ENCODE measurements around the gene EEF1AKMT1. TPM values are rescaled to one million over a fixed set of nuclear protein-coding genes. Genes with fewer than 3 reads are reported as not detected.

Gene EEF1AKMT1
- total and polyA plus RNA-seq, 10 of the 15 experiments (the other 5 are each of a cell fraction or from before 2014, with no cell fraction given): 7.9 to 44.5 (median 11.0) TPM

DNA sequence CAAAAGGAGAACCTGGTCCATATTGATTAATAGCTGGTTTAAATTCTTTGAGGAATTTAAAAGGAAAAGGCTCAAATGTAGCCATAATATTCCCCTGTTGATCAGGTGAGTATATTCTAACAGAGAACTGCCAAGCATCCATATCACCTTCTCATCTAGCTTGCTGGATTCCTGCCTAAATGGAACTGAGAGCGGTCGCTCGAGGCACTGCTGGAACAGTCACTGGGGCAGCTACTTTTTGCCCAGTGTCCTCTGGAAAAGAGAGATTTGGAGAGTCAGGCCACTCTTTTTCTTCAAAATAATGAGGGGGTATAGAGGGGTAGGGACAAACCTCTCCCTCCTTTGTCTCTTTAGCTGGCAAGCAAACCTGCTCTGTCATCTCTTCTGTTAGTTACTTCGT is 89.7 kb downstream of the EEF1AKMT1 start:
- H3K4me2 ChIP-seq (ENCODE audit: control insufficient read depth, insufficient read depth): no peak overlapping the region
- ChIA-PET RAD21 (ENCODE audit: unreplicated experiment) (no interaction called here), POLR2A (no interaction called here), SMC1A (ENCODE audit: uncharacterized antibody, unreplicated experiment) (no interaction called here), CTCF (interaction anchor here (0.9 kb wide), 1 partner anchor 15 kb away, joined by 4 read pairs; no protein-coding TSS in a partner anchor)
- FAIRE-seq: no peak
- no peaks in the 10 kb centered on the region for H3K36me3 ChIP-seq (ENCODE audit: control insufficient read depth in 2 of 2, insufficient read depth in 2 of 2, low read length in 1 of 2)
- TF ChIP-seq SREBF2 (IDR thresholded peaks at IDR 0.05; ENCODE audit: low read length) (no peak), SREBF1 (IDR thresholded peaks at IDR 0.05; ENCODE audit: low read length) (no peak), POU2F2 (IDR thresholded peaks at IDR 0.05; ENCODE audit: borderline replicate concordance, low read depth, low read length) (no peak), ZNF622 (IDR thresholded peaks at IDR 0.05) (no peak), ZZZ3 (IDR thresholded peaks at IDR 0.05; ENCODE audit: control insufficient read depth, insufficient read length, low read depth) (no peak), BRCA1 (IDR thresholded peaks at IDR 0.05; ENCODE audit: low read depth, low read length) (no peak), CHD1 (IDR thresholded peaks at IDR 0.05; ENCODE audit: low read depth, low read length) (no peak), EZH2 (IDR thresholded peaks at IDR 0.05; ENCODE audit: borderline replicate concordance, control insufficient read depth, low read depth, low read length) (no peak), EP300 (IDR thresholded peaks at IDR 0.05; ENCODE audit: borderline replicate concordance in 1 of 2, control insufficient read depth in 1 of 2, low read depth in 2 of 2, low read length in 2 of 2) (no peak)
- TF ChIP-seq, protein P1, sequence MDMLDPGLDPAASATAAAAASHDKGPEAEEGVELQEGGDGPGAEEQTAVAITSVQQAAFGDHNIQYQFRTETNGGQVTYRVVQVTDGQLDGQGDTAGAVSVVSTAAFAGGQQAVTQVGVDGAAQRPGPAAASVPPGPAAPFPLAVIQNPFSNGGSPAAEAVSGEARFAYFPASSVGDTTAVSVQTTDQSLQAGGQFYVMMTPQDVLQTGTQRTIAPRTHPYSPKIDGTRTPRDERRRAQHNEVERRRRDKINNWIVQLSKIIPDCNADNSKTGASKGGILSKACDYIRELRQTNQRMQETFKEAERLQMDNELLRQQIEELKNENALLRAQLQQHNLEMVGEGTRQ (IDR thresholded peaks at IDR 0.05; ENCODE audit: borderline replicate concordance, low read depth, low read length): no peak
- TF ChIP-seq, protein P2, sequence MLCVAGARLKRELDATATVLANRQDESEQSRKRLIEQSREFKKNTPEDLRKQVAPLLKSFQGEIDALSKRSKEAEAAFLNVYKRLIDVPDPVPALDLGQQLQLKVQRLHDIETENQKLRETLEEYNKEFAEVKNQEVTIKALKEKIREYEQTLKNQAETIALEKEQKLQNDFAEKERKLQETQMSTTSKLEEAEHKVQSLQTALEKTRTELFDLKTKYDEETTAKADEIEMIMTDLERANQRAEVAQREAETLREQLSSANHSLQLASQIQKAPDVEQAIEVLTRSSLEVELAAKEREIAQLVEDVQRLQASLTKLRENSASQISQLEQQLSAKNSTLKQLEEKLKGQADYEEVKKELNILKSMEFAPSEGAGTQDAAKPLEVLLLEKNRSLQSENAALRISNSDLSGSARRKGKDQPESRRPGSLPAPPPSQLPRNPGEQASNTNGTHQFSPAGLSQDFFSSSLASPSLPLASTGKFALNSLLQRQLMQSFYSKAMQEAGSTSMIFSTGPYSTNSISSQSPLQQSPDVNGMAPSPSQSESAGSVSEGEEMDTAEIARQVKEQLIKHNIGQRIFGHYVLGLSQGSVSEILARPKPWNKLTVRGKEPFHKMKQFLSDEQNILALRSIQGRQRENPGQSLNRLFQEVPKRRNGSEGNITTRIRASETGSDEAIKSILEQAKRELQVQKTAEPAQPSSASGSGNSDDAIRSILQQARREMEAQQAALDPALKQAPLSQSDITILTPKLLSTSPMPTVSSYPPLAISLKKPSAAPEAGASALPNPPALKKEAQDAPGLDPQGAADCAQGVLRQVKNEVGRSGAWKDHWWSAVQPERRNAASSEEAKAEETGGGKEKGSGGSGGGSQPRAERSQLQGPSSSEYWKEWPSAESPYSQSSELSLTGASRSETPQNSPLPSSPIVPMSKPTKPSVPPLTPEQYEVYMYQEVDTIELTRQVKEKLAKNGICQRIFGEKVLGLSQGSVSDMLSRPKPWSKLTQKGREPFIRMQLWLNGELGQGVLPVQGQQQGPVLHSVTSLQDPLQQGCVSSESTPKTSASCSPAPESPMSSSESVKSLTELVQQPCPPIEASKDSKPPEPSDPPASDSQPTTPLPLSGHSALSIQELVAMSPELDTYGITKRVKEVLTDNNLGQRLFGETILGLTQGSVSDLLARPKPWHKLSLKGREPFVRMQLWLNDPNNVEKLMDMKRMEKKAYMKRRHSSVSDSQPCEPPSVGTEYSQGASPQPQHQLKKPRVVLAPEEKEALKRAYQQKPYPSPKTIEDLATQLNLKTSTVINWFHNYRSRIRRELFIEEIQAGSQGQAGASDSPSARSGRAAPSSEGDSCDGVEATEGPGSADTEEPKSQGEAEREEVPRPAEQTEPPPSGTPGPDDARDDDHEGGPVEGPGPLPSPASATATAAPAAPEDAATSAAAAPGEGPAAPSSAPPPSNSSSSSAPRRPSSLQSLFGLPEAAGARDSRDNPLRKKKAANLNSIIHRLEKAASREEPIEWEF (IDR thresholded peaks at IDR 0.05; ENCODE audit: insufficient replicate concordance, low read depth, low read length): no peak
- 80% methylated on average over 4 of the region's 4 CpGs for WGBS (ENCODE audit: insufficient coverage, insufficient replicate concordance, low lambda C conversion rate, missing lambda C conversion rate)
- H3K27ac ChIP-seq (ENCODE audit: control insufficient read depth, insufficient read depth): no peak overlapping the region
- H3K27me3 ChIP-seq (replicated peaks in 1 of 2; ENCODE audit: control insufficient read depth in 2 of 2, insufficient read depth in 2 of 2, low read length in 1 of 2): no peaks in the 10 kb centered on the region
- no peaks in the 10 kb centered on the region for H4K20me1 ChIP-seq (ENCODE audit: control insufficient read depth, insufficient read depth)
- H3K4me1 ChIP-seq (ENCODE audit: control insufficient read depth, insufficient read depth, low read length): no peaks in the 10 kb centered on the region
- BruUV-seq (replicated peaks): no TSS peak
- no peaks in the 10 kb centered on the region for H3K79me2 ChIP-seq (ENCODE audit: control insufficient read depth, insufficient read depth, low read length)
- no peak overlapping the region for H3K4me3 ChIP-seq
- in situ Hi-C loops (cut with MboI): no loop called here
- no peak overlapping the region for H2AFZ ChIP-seq (ENCODE audit: control insufficient read depth, low read depth, low read length)
- no peaks in the 10 kb centered on the region for H3K9me3 ChIP-seq (replicated peaks; ENCODE audit: control insufficient read depth, insufficient read depth, low read length)
- no peak for ATAC-seq
- intact Hi-C loops (cut with micrococcal nuclease; ENCODE audit: unreplicated experiment): no loop called here
- no peak overlapping the region for H3K9ac ChIP-seq (ENCODE audit: control insufficient read depth, insufficient read depth, low read length)
- no peak for DNase-seq (ENCODE audit: low read depth, low spot score)

Data from GM12878 (cell line).